IPS DF 19.7 (cell line): ENCODE results near the gene MYH16.
"Not testable (repeated sequence)": the region's sequence is repeated elsewhere in the genome, so short reads cannot be mapped to it uniquely, and the experiment has no call there.

Source experiments
- DNase-seq: peaks from one replicate; pipeline ENCODE4 v3.0.0-alpha.2; 2013; ENCODE audit warnings: low read depth, low spot score

MYH16 gene

GRCh38 chr7:99272476-99273045, at the start of gene MYH16:
Gene MYH16, plus strand, starts transcription at chr7:99272839.
- no peak for DNase-seq

- DNase-seq = not testable (repeated sequence)
Observed at GRCh38 chr7:99224263-99224898, 48.3 kb upstream of the MYH16 start.

GRCh38 chr7:99224899-99225265, 47.8 kb upstream of the MYH16 start:
- DNase-seq = no peak

- DNase-seq = no peak
Observed at GRCh38 chr7:99229234-99229633, 43.4 kb upstream of the MYH16 start.

- DNase-seq = no peak
Observed at GRCh38 chr7:99232082-99232770, 40.4 kb upstream of the MYH16 start.

GRCh38 chr7:99232955-99233354, 39.7 kb upstream of the MYH16 start:
- DNase-seq = not testable (repeated sequence)

GRCh38 chr7:99234185-99234584, 38.5 kb upstream of the MYH16 start:
- no peak for DNase-seq

GRCh38 chr7:99235925-99236324, 36.7 kb upstream of the MYH16 start:
- no peak for DNase-seq

- DNase-seq = not testable (repeated sequence)
Observed at GRCh38 chr7:99237876-99238275, 34.8 kb upstream of the MYH16 start.

- DNase-seq = no peak
Observed at GRCh38 chr7:99238558-99239341, 33.9 kb upstream of the MYH16 start.

- DNase-seq = no peak
Observed at GRCh38 chr7:99242682-99243081, 30.0 kb upstream of the MYH16 start.

- no peak for DNase-seq
Observed at GRCh38 chr7:99243751-99244337, 28.8 kb upstream of the MYH16 start.

GRCh38 chr7:99244939-99245338, 27.7 kb upstream of the MYH16 start:
- no peak for DNase-seq

GRCh38 chr7:99248391-99249095, 24.1 kb upstream of the MYH16 start:
- no peak for DNase-seq

GRCh38 chr7:99249985-99250575, 22.6 kb upstream of the MYH16 start:
- no peak for DNase-seq

- no peak for DNase-seq
Observed at GRCh38 chr7:99252166-99252895, 20.3 kb upstream of the MYH16 start.

- DNase-seq = no peak
Observed at GRCh38 chr7:99253369-99253768, 19.3 kb upstream of the MYH16 start.

GRCh38 chr7:99254390-99254789, 18.2 kb upstream of the MYH16 start:
- no peak for DNase-seq

- no peak for DNase-seq
Observed at GRCh38 chr7:99255463-99255862, 17.2 kb upstream of the MYH16 start.

- DNase-seq = no peak
Observed at GRCh38 chr7:99257065-99257464, 15.6 kb upstream of the MYH16 start.
